GM21529 (cell line): ENCODE measurements around the gene LIN28A.

ENCODE experiments used
- ATAC-seq: cut with Tn5 transposase; IDR thresholded peaks from one replicate; pipeline ENCODE4 v1.9.1; 2021; ENCODE audit not compliant: unreplicated experiment

Gene LIN28A

DNA sequence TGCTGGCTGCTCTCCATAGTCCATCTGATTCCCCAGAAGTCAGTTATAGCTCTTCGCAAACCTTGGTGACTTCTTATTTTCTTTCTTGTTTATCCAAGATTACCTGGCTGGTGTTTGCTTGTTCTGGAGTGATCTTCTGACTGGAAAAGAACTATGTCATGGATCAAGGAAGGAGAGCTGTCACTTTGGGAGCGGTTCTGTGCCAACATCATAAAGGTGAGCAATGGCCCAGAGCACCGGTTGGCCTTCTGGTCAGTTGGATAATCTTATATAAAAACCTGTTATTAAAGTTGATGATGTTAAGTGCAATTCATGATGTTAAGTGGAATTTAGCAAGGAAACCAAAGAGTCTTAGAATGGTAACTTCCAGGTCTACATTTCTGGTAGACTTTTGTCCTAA lies 22.2 kb downstream of the LIN28A start:
- ATAC-seq: no peak

DNA sequence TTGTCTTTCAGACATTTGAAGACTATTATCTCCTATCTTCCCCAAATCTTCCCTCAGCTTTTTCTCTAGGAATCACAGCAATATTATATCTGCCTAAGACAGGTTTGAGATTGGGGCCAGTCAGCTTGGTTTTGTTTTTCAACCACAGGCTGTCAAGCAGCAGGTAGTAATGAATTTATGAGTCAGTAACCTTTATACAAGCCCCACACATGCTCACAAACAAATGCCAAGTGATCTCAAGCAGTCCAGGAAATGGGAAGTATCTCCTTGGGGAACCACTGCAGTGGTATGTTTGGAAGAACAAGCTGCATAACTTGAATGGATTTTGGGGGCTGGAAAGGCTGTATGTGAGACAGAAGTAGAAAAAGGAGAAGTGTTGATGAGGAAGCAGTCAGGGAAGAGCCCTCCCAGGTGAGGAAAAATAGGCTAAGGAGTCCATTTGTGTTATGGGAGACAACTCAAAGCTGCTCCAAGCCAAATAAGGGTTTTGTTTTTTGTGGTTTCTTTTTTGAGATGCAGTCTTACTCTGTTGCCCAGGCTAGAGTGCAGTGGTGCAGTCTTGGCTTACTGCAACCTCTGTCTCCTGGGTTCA lies 23.6 kb downstream of the LIN28A start:
- ATAC-seq: no peak

DNA sequence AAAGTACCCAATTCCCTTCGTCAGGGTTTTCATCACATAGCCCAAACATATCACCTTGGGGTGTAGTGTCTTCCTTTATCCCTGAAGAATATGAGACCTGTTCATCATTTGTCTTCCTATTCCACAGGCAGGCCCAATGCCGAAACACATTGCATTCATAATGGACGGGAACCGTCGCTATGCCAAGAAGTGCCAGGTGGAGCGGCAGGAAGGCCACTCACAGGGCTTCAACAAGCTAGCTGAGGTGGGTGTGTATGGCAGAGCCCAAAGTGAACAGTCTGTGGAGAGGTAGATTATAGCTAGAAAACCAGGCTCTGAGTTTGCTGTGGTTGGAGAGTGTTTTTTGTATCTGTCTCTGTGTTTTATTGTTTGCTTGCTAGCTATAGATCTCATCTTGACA lies 27.4 kb downstream of the LIN28A start:
- no peak for ATAC-seq

- ATAC-seq: no peak
Measured at GRCh38 chr1:26440259-26440658, 29.6 kb downstream of the LIN28A start.

GRCh38 chr1:26449868-26450267 lies 39.3 kb downstream of the LIN28A start:
- no peak for ATAC-seq

- ATAC-seq: no peak
Measured at GRCh38 chr1:26450908-26451307, 40.3 kb downstream of the LIN28A start.

GRCh38 chr1:26452459-26453183 lies 42.0 kb downstream of the LIN28A start:
- no peak for ATAC-seq

DNA sequence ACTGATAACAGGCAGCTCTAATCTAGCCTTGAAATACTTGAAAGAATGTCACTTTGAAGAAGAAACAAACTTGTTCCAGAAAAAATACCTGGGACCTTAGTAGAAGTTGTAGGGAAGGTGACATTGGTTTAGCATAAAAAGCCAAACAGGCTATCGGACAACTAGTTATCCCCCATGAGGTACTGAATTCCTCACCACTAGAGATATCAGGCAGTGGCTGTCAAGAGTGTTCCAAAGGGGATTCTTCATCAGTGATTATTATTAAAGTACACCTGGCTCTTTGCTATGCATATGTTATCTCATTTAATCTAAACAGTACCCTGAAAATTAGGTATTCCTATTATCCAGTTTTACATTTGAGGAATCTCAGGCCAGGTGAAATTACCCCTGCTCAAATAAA lies 48.5 kb downstream of the LIN28A start:
- ATAC-seq: no peak

GRCh38 chr1:26459573-26460031 lies 49.0 kb downstream of the LIN28A start:
- ATAC-seq: no peak

DNA sequence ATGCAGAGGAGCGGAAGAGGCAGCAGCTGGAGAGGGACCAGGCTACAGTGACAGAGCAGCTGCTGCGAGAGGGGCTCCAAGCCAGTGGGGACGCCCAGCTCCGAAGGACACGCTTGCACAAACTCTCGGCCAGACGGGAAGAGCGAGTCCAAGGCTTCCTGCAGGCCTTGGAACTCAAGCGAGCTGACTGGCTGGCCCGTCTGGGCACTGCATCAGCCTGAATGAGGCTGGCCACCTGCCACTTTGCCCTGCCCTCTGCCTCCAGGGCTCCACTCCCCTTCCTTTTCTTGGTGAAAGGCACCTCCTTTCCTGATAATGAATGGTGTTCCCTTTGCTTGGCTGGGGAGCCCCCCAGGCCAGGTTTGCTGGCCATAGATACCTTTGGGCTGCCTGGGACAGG lies 58.3 kb downstream of the LIN28A start:
- no peak for ATAC-seq

DNA sequence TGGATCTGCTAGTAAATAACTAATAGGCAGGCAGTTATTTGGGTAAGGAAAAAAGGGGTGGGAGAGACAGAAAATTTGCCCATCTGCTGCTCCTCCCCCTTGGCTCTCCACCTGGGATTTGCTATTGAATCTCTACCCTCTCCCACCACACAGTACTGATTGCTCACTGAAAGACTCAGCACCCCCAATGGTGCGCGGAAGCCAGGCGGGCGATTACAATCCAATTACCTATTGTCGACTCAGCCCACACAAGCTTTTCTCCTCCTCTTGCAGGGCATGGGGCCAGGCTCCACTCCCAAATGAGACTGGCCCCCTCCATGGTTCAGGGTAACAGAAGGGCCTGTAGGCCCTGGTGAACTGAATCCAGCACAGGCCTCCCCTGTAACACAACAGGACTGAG lies 58.9 kb downstream of the LIN28A start:
- ATAC-seq: no peak

DNA sequence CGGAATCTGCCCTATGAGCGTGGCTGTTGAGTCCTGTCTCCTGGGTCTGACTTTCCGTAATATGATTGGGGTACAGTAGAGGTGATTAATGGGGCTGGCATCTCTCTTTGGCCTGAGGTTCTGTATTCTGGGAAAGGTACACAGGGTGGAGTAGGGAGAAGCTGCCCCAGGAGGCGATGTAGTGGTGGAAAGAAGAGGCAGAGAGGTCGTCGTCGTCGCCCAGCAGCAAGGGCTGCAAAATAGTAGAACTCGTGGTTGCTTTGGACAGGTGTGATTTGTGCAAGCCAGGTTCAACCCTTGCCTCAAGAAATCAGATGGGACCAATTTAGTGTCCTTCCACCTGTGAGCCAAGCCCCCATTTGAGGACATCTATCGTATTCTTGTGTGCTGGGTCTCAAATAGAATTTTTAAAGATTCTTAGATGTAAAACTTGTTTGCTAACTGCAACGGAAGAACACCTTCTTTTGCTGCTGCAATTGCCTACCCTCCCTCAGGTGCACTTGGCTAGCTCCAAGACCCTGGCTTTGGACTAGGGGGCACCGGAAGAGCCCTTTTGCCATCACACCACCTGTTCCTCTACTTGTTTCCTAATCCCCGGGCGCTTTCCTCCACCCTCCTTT lies 60.4 kb downstream of the LIN28A start:
- ATAC-seq: no peak

GRCh38 chr1:26471498-26472319 lies 61.1 kb downstream of the LIN28A start:
- ATAC-seq: peak; percentile 8

- peak; percentile 45 for ATAC-seq
Measured at GRCh38 chr1:26472320-26472900, 61.8 kb downstream of the LIN28A start, which contains the start of gene HMGN2. Gene HMGN2, plus strand, starts transcription at chr1:26472440. Its CDS starts 173 bp downstream, at chr1:26472613.

DNA sequence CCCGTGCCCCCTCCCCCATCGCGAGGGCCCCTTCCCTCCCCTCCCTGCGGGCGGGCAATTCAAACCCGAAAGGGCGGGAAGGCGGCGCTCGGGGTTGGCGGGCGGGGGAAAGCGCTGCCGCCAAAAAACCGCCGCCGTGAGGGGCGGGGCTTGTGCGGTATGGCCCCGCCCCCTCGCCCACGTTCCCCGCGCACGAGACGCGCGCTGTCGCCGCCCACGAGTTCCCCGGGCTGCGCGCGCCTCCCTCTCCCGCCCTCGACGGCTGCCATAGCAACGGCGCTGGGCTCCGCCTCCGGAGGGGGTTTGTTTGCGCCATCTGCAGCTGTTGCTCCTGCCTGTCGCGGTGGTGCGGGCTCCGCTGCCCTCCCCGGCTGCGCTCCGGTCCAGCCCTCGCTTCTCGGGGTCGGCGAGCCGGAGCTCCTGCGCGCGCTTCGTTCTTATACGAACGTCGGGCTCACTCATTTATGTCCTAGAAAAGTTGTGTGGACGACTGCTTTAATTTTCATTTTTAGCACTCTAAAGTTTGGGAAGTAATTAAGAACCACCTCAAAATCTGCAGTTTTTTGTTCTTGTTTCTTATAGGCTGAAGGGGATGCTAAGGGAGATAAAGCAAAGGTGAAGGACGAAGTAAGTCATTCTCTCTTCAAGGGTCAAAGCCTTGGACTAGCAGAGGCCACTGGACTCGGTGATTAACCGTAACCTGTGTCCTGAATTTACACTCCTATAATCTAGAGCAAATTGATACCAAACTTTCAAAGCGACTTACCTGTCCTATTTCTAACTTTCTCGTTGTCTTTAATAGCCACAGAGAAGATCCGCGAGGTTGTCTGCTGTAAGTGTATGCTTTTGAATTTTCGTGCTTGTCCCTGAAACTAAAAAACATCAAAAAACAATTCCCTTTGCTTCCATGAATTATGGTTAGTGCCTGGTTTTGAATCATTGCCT lies 62.6 kb downstream of the LIN28A start:
- ATAC-seq: peak; percentile 71

DNA sequence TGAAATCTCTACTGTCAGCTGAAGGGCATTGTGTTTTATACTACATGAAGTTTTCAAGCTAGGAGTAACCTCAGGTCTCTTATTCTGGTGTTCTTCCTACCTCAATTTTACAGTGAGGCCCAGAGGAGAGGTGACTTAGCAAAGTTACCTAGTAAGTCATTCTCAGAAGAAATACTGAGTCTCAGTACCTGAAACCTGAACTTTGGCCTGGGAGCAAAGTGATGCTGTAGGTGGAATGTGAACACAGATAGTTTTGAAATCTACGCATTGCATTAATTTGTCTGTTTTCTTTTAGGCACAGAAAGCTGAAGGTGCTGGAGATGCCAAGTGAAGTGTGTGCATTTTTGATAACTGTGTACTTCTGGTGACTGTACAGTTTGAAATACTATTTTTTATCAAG lies 64.2 kb downstream of the LIN28A start:
- ATAC-seq: no peak

DNA sequence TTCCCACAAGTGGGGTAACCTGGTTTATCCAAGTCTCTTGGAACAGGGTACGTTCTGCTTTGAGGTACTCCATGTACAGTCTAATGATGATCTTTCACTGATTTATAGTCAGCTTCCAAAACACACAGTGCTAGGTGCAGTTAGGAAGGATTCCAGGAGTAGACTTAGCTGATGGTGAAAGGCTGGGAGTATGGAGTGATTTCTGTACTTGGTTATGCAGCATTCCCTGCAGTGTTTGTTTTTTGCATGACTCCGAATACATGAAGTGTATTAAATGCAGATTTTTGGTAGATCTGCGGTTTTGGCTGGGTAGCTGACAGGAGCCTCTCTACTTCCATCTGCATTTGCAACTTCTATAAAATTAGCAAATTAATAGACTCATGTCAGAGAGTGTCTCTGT lies 65.4 kb downstream of the LIN28A start:
- ATAC-seq: no peak

DNA sequence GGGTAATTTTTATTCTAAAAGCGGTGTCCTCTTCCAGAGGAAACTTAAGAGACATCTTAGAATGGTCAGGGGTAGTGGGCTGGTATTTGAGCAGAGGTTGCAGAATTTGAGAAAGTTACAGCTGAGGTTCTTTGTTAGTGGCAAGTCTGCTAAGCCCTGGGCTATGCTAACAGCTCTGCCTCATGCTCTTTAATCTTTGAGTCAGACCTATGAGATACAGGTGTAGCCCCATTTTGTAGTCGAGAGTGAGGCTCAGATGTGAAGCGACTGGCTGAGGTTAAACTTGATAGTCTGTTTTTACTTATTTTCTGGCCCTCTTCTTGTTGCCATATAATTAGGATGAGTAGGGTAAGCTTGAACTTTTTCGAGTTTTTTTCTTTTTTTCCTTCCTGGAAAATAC lies 66.3 kb downstream of the LIN28A start:
- no peak for ATAC-seq

- no peak for ATAC-seq
Measured at GRCh38 chr1:26477446-26478152, 67.0 kb downstream of the LIN28A start.
